ENCODE results near the gene LCN2. TPM values are rescaled to one million over a fixed set of nuclear protein-coding genes. Genes with fewer than 3 reads are reported as not detected.

Gene LCN2
- total and polyA plus RNA-seq, 2 experiments from 2014 or later: 2.0 TPM; not detected in 1

DNA sequence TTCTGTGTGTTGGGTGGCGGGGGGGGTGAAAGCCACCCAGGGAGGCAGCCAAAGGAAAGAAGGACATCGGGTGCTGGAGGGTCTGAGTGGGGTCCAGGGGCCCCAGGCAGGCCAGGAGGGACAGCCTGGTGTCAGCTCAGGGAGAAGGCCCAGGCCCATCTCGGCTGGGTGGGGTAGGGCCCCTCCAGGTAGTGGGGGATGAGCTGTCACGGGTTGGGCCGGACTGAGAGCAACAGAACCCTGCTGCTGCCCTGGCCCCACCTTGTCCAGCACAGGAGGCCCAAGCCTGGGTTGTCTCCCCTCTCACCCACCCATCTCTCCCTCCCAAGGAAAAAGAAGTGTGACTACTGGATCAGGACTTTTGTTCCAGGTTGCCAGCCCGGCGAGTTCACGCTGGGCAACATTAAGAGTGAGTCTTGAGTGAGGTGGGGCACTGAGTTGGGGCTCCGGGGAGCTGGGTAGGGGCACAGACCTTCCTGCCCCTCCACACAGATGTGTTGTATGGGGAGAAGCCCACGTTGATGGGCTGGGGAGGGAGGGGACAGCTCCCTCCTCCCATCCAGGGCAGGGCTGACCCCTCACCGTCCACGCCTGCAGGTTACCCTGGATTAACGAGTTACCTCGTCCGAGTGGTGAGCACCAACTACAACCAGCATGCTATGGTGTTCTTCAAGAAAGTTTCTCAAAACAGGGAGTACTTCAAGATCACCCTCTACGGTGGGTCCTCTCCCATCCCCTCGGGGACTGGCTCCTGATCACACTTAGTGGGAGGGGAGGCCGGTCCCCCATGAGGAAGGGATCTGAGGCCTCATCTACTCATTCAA, 2.3 kb downstream of the LCN2 start (continued):
- TF ChIP-seq, protein P1, sequence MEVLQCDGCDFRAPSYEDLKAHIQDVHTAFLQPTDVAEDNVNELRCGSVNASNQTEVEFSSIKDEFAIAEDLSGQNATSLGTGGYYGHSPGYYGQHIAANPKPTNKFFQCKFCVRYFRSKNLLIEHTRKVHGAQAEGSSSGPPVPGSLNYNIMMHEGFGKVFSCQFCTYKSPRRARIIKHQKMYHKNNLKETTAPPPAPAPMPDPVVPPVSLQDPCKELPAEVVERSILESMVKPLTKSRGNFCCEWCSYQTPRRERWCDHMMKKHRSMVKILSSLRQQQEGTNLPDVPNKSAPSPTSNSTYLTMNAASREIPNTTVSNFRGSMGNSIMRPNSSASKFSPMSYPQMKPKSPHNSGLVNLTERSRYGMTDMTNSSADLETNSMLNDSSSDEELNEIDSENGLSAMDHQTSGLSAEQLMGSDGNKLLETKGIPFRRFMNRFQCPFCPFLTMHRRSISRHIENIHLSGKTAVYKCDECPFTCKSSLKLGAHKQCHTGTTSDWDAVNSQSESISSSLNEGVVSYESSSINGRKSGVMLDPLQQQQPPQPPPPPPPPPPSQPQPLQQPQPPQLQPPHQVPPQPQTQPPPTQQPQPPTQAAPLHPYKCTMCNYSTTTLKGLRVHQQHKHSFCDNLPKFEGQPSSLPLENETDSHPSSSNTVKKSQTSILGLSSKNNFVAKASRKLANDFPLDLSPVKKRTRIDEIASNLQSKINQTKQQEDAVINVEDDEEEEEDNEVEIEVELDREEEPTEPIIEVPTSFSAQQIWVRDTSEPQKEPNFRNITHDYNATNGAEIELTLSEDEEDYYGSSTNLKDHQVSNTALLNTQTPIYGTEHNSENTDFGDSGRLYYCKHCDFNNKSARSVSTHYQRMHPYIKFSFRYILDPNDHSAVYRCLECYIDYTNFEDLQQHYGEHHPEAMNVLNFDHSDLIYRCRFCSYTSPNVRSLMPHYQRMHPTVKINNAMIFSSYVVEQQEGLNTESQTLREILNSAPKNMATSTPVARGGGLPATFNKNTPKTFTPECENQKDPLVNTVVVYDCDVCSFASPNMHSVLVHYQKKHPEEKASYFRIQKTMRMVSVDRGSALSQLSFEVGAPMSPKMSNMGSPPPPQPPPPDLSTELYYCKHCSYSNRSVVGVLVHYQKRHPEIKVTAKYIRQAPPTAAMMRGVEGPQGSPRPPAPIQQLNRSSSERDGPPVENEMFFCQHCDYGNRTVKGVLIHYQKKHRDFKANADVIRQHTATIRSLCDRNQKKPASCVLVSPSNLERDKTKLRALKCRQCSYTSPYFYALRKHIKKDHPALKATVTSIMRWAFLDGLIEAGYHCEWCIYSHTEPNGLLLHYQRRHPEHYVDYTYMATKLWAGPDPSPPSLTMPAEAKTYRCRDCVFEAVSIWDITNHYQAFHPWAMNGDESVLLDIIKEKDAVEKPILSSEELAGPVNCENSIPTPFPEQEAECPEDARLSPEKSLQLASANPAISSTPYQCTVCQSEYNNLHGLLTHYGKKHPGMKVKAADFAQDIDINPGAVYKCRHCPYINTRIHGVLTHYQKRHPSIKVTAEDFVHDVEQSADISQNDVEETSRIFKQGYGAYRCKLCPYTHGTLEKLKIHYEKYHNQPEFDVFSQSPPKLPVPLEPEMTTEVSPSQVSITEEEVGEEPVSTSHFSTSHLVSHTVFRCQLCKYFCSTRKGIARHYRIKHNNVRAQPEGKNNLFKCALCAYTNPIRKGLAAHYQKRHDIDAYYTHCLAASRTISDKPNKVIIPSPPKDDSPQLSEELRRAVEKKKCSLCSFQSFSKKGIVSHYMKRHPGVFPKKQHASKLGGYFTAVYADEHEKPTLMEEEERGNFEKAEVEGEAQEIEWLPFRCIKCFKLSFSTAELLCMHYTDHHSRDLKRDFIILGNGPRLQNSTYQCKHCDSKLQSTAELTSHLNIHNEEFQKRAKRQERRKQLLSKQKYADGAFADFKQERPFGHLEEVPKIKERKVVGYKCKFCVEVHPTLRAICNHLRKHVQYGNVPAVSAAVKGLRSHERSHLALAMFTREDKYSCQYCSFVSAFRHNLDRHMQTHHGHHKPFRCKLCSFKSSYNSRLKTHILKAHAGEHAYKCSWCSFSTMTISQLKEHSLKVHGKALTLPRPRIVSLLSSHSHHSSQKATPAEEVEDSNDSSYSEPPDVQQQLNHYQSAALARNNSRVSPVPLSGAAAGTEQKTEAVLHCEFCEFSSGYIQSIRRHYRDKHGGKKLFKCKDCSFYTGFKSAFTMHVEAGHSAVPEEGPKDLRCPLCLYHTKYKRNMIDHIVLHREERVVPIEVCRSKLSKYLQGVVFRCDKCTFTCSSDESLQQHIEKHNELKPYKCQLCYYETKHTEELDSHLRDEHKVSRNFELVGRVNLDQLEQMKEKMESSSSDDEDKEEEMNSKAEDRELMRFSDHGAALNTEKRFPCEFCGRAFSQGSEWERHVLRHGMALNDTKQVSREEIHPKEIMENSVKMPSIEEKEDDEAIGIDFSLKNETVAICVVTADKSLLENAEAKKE (CRISPR knock-in tag; IDR thresholded peaks at IDR 0.05): no peak

DNA sequence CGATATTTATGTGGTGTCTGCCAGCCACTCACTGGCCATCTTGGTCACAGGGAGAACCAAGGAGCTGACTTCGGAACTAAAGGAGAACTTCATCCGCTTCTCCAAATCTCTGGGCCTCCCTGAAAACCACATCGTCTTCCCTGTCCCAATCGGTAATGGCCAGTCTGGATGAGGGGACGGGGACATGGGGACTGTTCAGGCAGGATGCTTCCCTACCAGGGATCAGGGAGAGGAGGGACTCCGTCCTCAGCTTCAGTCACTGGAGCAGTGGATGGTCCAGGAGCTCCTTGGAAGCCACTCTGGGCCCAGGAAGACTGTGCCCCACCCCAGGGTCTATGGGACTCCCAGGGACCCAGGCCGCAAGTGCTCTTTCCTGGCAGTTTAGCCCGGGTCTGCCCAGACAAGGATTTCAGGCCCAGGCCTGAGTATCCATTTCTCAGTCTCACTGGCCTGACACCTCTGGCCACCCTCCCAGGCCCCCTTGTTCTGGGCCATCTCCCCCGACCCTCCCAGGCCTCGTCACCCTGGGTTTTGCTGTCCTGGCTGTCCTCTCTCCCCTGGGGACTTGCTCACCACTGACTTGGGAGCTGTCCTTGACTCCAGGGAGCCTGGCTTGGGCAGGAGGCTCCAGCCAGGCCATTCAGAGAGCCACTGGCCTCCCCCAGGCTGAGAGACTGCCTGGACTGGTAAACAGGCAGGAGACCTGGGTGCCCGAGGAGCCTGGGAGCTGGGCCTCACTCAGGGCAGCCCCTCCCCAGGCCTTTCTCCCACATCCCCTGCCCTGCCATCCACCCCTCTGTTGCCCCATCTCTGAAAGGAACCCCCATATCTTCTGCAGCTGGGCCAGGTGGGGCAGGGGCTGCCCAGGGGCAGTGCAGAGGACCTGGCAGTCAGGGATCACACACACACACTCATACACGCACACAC, 3.1 kb downstream of the LCN2 start:
- Mint-ChIP-seq H3K27me3 (ENCODE audit: insufficient read depth, low read depth, poor library complexity) (peaks cover 8% of the 10 kb centered on the region), H3K4me3 (no peak overlapping the region), H3K36me3 (ENCODE audit: low read depth) (no peaks in the 10 kb centered on the region), H3K27ac (no peak overlapping the region), H3K9me3 (peaks cover 3% of the 10 kb centered on the region; the same call in 1 of the 3 replicates), H3K4me1 (peaks cover 10% of the 10 kb centered on the region)
- peaks cover 3% of the 10 kb centered on the region for H3K4me1 ChIP-seq (ENCODE audit: insufficient read depth)
- DNase-seq (ENCODE audit: low spot score): no peak
- ATAC-seq: no peak
- no peaks in the 10 kb centered on the region for H3K36me3 ChIP-seq (ENCODE audit: insufficient read depth)
- H3K27me3 ChIP-seq (ENCODE audit: insufficient read depth): no peaks in the 10 kb centered on the region
- no peak overlapping the region for H3K4me2 ChIP-seq
- H3K27ac ChIP-seq (ENCODE audit: low read depth): no peak overlapping the region
- no peaks in the 10 kb centered on the region for H3K9me2 ChIP-seq (ENCODE audit: insufficient read depth)
- no peaks in the 10 kb centered on the region for H4K20me1 ChIP-seq (replicated peaks; ENCODE audit: insufficient read depth)
- TF ChIP-seq ZNF331 (CRISPR knock-in tag; IDR thresholded peaks at IDR 0.05; ENCODE audit: low read depth) (no peak), POLR2AphosphoS5 (IDR thresholded peaks at IDR 0.05; ENCODE audit: low read depth) (no peak), CREB1 (CRISPR knock-in tag; IDR thresholded peaks at IDR 0.05; ENCODE audit: low read depth) (no peak), JUNB (IDR thresholded peaks at IDR 0.05; ENCODE audit: unreplicated experiment) (no peak), ZNF114 (CRISPR knock-in tag; IDR thresholded peaks at IDR 0.05) (no peak), NANOG (IDR thresholded peaks at IDR 0.05; ENCODE audit: borderline replicate concordance) (no peak)
- TF ChIP-seq, protein P2, sequence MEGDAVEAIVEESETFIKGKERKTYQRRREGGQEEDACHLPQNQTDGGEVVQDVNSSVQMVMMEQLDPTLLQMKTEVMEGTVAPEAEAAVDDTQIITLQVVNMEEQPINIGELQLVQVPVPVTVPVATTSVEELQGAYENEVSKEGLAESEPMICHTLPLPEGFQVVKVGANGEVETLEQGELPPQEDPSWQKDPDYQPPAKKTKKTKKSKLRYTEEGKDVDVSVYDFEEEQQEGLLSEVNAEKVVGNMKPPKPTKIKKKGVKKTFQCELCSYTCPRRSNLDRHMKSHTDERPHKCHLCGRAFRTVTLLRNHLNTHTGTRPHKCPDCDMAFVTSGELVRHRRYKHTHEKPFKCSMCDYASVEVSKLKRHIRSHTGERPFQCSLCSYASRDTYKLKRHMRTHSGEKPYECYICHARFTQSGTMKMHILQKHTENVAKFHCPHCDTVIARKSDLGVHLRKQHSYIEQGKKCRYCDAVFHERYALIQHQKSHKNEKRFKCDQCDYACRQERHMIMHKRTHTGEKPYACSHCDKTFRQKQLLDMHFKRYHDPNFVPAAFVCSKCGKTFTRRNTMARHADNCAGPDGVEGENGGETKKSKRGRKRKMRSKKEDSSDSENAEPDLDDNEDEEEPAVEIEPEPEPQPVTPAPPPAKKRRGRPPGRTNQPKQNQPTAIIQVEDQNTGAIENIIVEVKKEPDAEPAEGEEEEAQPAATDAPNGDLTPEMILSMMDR (conservative IDR thresholded peaks at IDR 0.05; ENCODE audit: low read depth in 2 of 2): no peak
- no peak overlapping the region for H2AFZ ChIP-seq
- no peaks in the 10 kb centered on the region for H3K79me2 ChIP-seq (replicated peaks; ENCODE audit: insufficient read depth)
- no peaks in the 10 kb centered on the region for H3F3A ChIP-seq (replicated peaks; ENCODE audit: low read depth)
- H3K4me3 ChIP-seq: no peak overlapping the region

Measured in GM23338 (cell line).